ENCODE measurements around the gene IQGAP2. TPM values are rescaled to one million over a fixed set of nuclear protein-coding genes. Genes with fewer than 3 reads are reported as not detected.

IQGAP2 gene
- total and polyA plus RNA-seq, 3 donors from 2014 or later = 33.5 to 78.6 (median 60.2) TPM

- 85 to 91% methylated on average over 4 of the region's 4 CpGs for WGBS, 2 donors
- DNase-seq = no peak
- Histone ChIP-seq H3K4me1 (no peaks in the 10 kb centered on the region), H3K36me3 (ENCODE audit: low read depth, missing control alignments) (no peaks in the 10 kb centered on the region), H3K27ac (no peak overlapping the region), H3K4me3 (no peak overlapping the region), H3K9me3 (no peaks in the 10 kb centered on the region), H3K27me3 (no peaks in the 10 kb centered on the region)
- no peak for TF ChIP-seq CTCF (IDR thresholded peaks at IDR 0.05)
- no peak for TF ChIP-seq POLR2A (IDR thresholded peaks at IDR 0.05)
- intact Hi-C loops (cut with DNase I; ENCODE audit: low total_unique reads) = no loop called here
Measured at GRCh38 chr5:76383126-76383832, 19.8 kb upstream of the IQGAP2 start.

DNA sequence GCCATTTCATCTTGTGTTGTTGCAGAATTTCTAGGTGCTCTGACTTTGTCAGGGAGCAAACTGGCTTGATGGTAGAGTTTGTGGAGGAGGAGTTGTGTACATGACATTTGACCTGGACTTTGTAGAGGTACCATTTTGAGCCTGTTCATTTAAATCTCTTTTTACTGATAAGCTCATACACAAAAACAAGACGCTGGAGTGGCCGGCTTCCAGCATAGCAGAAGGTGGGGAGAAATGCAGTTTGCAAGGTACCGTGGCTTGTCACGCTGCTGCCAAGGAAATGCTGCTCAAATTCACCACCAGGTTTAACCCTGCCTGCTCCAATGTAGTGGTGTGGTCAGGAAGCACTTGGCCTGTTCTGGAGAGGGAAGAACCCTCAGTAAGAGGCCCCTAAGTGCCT lies 18.9 kb upstream of the IQGAP2 start:
- no peak for TF ChIP-seq POLR2A (IDR thresholded peaks at IDR 0.05)
- no peak for TF ChIP-seq CTCF (IDR thresholded peaks at IDR 0.05)
- intact Hi-C loops (cut with DNase I; ENCODE audit: low total_unique reads) = no loop called here
- no peak overlapping the region for H3K27ac ChIP-seq
- H3K4me1 ChIP-seq = no peaks in the 10 kb centered on the region
- H3K27me3 ChIP-seq = no peaks in the 10 kb centered on the region
- H3K36me3 ChIP-seq (ENCODE audit: low read depth, missing control alignments) = no peaks in the 10 kb centered on the region
- no peaks in the 10 kb centered on the region for H3K9me3 ChIP-seq
- H3K4me3 ChIP-seq = no peak overlapping the region
- WGBS, 2 donors = 45 to 57% methylated on average over 4 of the region's 4 CpGs
- no peak for DNase-seq

DNA sequence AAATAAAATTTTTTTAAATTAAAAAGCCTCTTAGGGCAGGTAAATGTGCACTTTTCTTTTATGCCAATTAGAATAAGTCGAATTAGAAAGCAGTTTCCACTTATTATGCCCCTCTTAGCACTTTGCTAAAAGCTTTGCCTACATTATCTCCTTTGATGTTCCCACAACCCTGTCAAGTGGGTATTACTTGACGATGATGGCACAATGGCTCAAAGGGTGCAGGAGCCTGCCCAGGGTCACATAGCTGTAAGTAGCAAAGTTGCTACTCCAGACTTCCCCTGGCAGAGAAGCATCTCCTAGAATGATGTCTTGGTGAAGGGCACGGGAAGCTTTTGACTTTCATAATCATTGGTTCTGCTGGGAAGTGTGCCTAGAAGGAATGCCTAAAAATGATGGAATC lies 18.4 kb upstream of the IQGAP2 start:
- Histone ChIP-seq H3K4me3 (no peak overlapping the region), H3K27me3 (no peaks in the 10 kb centered on the region), H3K4me1 (no peaks in the 10 kb centered on the region), H3K36me3 (ENCODE audit: low read depth, missing control alignments) (no peaks in the 10 kb centered on the region), H3K27ac (no peak overlapping the region), H3K9me3 (no peaks in the 10 kb centered on the region)
- DNase-seq = no peak
- WGBS, 2 donors = 82 to 84% methylated on average over 3 of the region's 3 CpGs
- no peak for TF ChIP-seq POLR2A (IDR thresholded peaks at IDR 0.05)
- no peak for TF ChIP-seq CTCF (IDR thresholded peaks at IDR 0.05)
- intact Hi-C loops (cut with DNase I; ENCODE audit: low total_unique reads) = no loop called here

DNA sequence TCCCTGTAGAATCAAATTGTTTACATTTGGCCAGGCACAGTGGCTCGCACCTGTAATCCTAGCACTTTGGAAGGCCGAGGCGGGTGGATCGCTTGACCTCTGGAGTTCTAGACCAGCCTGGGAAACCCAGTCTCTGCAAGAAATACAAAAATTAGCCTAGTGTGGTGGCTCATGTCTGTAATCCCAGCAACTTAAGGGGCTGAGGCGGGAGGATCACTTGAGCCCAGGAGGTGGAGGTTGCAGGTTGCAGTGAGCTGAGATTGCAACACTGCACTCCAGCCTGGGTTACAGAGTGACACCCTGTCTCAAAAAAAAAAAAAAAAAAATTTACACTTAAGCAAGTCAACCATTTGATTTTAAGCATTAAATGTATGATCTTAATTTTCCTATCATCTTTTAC lies 17.5 kb upstream of the IQGAP2 start:
- no peaks in the 10 kb centered on the region for H3K4me1 ChIP-seq
- no peaks in the 10 kb centered on the region for H3K9me3 ChIP-seq
- no peaks in the 10 kb centered on the region for H3K27me3 ChIP-seq
- intact Hi-C loops (cut with DNase I; ENCODE audit: low total_unique reads) = no loop called here
- WGBS, 2 donors = 90 to 95% methylated on average over 5 of the region's 5 CpGs
- DNase-seq = no peak
- H3K27ac ChIP-seq = no peak overlapping the region
- H3K4me3 ChIP-seq = no peak overlapping the region
- H3K36me3 ChIP-seq (ENCODE audit: low read depth, missing control alignments) = no peaks in the 10 kb centered on the region
- TF ChIP-seq CTCF (IDR thresholded peaks at IDR 0.05) = no peak

DNA sequence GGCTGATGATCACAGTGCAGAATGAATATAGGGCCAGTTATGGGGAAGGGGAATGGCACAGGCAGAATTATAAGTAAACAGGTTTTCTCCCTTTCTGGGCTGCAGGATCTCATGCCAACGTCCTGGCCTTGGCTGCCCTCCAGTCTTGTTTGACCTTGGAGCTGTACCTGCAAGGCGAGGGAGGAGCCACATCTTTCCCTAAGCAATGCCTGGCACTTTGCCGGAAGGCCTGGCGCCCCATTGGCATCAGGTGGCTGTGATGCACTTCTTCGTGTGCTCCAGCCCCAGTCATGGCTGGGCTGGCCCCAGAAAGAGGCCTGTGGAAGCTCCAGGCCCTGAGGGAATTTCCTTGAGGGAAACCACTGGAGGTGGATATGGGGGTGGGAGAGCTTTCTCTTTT lies 16.7 kb upstream of the IQGAP2 start:
- peak; percentile 31 for DNase-seq
- intact Hi-C loops (cut with DNase I; ENCODE audit: low total_unique reads) = no loop called here
- TF ChIP-seq CTCF (IDR thresholded peaks at IDR 0.05) (no peak), POLR2A (IDR thresholded peaks at IDR 0.05) (no peak)
- H3K9me3 ChIP-seq = no peaks in the 10 kb centered on the region
- no peaks in the 10 kb centered on the region for H3K36me3 ChIP-seq (ENCODE audit: low read depth, missing control alignments)
- no peak overlapping the region for H3K27ac ChIP-seq
- H3K4me3 ChIP-seq = no peak overlapping the region
- H3K4me1 ChIP-seq = no peaks in the 10 kb centered on the region
- no peaks in the 10 kb centered on the region for H3K27me3 ChIP-seq
- 43 to 45% methylated on average over 3 to 5 of the region's 5 CpGs for WGBS, 2 donors

All from testis (tissue), 3 donors.